T-helper 2 cell treated with Interferon-gamma antibody and Interleukin-4, amounts not matched to agents 5 μg/mL and 100 μg/mL, for 36 hours (primary cell): ENCODE measurements around the gene HK1.

Source experiments
- DNase-seq: peaks from one replicate; pipeline ENCODE4 v3.0.0; 2021; ENCODE audit warnings: low spot score
- H3K27ac Mint-ChIP-seq: one replicate; pipeline ENCODE4 v1.8.0; 2021; ENCODE audit warnings: mild to moderate bottlenecking, mixed read lengths
- H3K27me3 Mint-ChIP-seq: one replicate; pipeline ENCODE4 v1.8.0; 2021; ENCODE audit warnings: low read depth, mixed read lengths
- H3K36me3 Mint-ChIP-seq: one replicate; pipeline ENCODE4 v1.8.0; 2021; ENCODE audit warnings: low read depth, mixed read lengths
- H3K4me1 Mint-ChIP-seq: one replicate; pipeline ENCODE4 v1.8.0; 2021; ENCODE audit warnings: low read depth, mixed read lengths
- H3K4me3 Mint-ChIP-seq: one replicate; pipeline ENCODE4 v1.8.0; 2022; ENCODE audit warnings: mild to moderate bottlenecking, moderate library complexity, mixed read lengths
- H3K9me3 Mint-ChIP-seq: one replicate; pipeline ENCODE4 v1.8.0; 2021; ENCODE audit warnings: mixed read lengths

Gene HK1

DNA sequence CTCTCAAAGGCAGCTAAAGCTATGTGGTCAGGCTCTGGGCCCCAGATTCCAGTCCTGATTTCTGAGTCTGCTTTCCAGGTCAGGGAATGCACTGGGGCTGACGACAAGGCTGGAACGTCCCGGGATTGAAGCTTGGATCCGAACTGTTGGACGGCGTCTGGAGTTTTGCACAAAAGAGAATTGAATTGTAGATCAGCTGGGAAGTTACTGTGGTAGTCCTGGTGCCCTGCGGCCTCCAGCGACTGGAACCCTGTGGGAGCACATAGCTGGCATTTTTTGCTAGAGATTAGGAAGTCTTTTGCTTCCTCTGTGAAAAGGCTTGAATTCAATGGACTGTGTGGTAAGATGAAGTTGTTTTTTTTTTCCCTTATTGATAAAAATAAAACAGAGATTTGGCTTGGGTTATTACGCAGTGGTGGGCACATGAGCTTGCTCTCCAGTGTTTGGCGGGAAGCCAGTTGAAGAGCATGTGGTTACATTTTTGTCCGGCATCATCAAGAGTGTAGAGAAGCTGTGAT lies at the start of gene HK1:
HK1 (plus strand) TSS at position 51 of the 518 bp plus-strand sequence.
- H3K4me3 Mint-ChIP-seq = no peak within 1 kb of the TSS
- no peaks in the 10 kb centered on the region for H3K9me3 Mint-ChIP-seq
- H3K27ac Mint-ChIP-seq = no peak within 1 kb of the TSS
- H3K36me3 Mint-ChIP-seq = no peaks in the 10 kb centered on the region
- no peak for DNase-seq
- H3K4me1 Mint-ChIP-seq = no peaks in the 10 kb centered on the region
- peaks cover 10% of the 10 kb centered on the region for H3K27me3 Mint-ChIP-seq

DNA sequence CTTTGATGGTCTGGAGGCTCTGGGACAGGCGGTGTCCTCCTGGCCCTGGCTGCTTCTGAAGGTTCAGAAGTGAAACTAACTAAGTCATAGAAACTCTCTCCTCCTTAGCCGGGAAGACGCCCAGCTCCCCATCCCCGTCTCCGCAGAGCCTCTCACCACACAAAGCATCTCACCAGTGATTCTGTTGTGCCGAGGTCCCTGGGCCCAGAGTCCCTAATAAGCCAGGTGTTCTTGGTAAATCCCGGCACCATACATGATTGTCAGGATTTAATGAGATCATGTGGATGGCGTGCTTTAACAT lies 48.7 kb upstream of the HK1 start:
- H3K9me3 Mint-ChIP-seq = no peaks in the 10 kb centered on the region
- H3K27ac Mint-ChIP-seq = peak overlapping the region; percentile 98
- no peak for DNase-seq
- peaks cover 65% of the 10 kb centered on the region for H3K4me1 Mint-ChIP-seq
- peak overlapping the region; percentile 87 for H3K4me3 Mint-ChIP-seq
- no peaks in the 10 kb centered on the region for H3K27me3 Mint-ChIP-seq
- no peaks in the 10 kb centered on the region for H3K36me3 Mint-ChIP-seq

- Mint-ChIP-seq H3K9me3 (no peaks in the 10 kb centered on the region), H3K4me1 (peaks cover 62% of the 10 kb centered on the region), H3K36me3 (no peaks in the 10 kb centered on the region)
Measured at GRCh38 chr10:69230128-69230527, 48.2 kb upstream of the HK1 start.

DNA sequence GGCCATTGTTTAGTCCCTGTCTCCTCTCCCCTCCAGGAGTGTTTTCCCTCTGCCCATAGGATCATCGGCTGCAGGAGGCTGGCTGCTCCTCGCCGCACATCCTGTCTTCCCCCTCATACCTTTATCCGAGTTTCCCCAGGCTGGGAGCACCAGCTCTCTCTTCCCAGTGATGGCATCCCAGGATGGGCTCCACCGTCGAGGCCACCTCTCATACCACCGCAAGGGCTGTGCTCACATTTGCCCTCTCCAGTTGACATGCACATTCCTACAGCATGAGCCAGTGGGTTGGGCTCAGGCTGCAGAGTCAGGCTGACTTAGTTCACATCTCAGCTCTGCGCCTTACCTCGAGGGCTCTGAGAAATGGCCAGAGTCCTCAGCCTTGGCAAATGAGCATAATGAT lies 46.0 kb upstream of the HK1 start:
- H3K27ac Mint-ChIP-seq = no peak overlapping the region
- no peaks in the 10 kb centered on the region for H3K36me3 Mint-ChIP-seq
- peak overlapping the region; percentile 58 for H3K4me3 Mint-ChIP-seq
- no peak for DNase-seq
- no peaks in the 10 kb centered on the region for H3K27me3 Mint-ChIP-seq
- peaks cover 55% of the 10 kb centered on the region for H3K4me1 Mint-ChIP-seq
- no peaks in the 10 kb centered on the region for H3K9me3 Mint-ChIP-seq

More at GRCh38 chr10:69230128-69230527, 48.2 kb upstream of the HK1 start:
- no peak for DNase-seq
- Mint-ChIP-seq H3K27me3 (no peaks in the 10 kb centered on the region), H3K4me3 (peak overlapping the region; percentile 87), H3K27ac (peak overlapping the region; percentile 98)

- no peaks in the 10 kb centered on the region for H3K36me3 Mint-ChIP-seq
- H3K4me1 Mint-ChIP-seq = peaks cover 53% of the 10 kb centered on the region
- H3K27ac Mint-ChIP-seq = peak overlapping the region; percentile 51
- no peak for DNase-seq
- no peaks in the 10 kb centered on the region for H3K9me3 Mint-ChIP-seq
- H3K27me3 Mint-ChIP-seq = no peaks in the 10 kb centered on the region
- peak overlapping the region; percentile 58 for H3K4me3 Mint-ChIP-seq
Measured at GRCh38 chr10:69232736-69233480, 45.4 kb upstream of the HK1 start.

- H3K4me3 Mint-ChIP-seq = no peak overlapping the region
- H3K36me3 Mint-ChIP-seq = no peaks in the 10 kb centered on the region
- DNase-seq = no peak
- H3K27ac Mint-ChIP-seq = peak overlapping the region; percentile 42
- no peaks in the 10 kb centered on the region for H3K27me3 Mint-ChIP-seq
- H3K4me1 Mint-ChIP-seq = peaks cover 37% of the 10 kb centered on the region
- no peaks in the 10 kb centered on the region for H3K9me3 Mint-ChIP-seq
Measured at GRCh38 chr10:69234447-69234846, 43.8 kb upstream of the HK1 start.

DNA sequence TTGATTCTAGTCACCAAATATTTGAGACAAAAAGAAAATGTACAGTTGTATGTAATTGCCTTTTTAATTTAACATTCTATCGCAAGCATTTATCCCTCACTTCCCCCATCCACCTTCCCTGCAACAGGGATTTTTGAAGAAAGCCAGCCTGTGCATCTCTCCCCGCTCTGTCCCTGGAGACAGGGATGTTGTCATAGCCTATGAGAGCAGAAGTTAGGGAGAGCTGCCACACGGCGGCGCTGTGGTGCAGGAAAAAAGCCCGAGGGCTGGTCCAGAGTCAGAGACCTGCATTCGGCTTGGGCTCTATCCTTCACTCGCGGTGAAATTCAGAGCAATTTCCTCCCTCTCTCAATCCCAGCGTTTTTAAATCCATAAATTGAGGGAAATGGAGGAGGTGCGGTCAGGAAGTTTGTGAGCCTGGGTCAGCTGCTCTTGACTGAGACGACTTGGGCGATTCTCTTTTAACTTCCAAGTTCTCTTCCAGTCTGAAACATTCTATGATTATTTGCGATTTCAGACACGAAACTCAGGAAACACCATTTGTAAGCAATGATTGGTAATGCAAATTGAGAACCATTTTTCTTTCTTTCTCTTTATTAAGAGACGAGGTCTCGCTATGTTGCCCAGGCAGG lies 40.7 kb upstream of the HK1 start:
- Mint-ChIP-seq H3K27ac (no peak overlapping the region), H3K4me3 (no peak overlapping the region)

DNA sequence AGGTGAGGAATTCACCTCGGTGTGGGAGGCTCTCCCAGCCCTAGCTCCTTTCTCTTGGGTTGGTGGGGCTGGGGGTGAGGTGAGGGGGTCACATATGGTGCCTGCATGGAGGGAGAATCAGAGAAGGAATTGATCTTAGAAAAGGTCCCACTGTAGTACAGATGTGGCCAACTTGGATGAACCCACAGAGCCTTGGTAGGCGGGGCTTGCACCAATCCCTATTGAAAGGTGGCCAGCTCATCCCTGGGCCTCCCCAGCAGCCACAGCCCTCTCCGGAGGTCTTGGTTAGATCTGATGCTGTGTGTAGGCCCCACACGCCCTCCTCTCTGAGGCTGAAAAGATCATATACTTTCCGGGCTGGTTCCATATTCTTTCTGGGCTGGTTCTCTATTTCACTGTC lies 39.2 kb upstream of the HK1 start:
- Mint-ChIP-seq H3K9me3 (no peaks in the 10 kb centered on the region), H3K27me3 (no peaks in the 10 kb centered on the region), H3K36me3 (no peaks in the 10 kb centered on the region), H3K27ac (no peak overlapping the region), H3K4me1 (peaks cover 13% of the 10 kb centered on the region), H3K4me3 (no peak overlapping the region)
- no peak for DNase-seq

More for the DNA sequence above, 40.7 kb upstream of the HK1 start:
- H3K27me3 Mint-ChIP-seq = no peaks in the 10 kb centered on the region
- DNase-seq = peak; percentile 74
- no peaks in the 10 kb centered on the region for H3K36me3 Mint-ChIP-seq
- no peaks in the 10 kb centered on the region for H3K9me3 Mint-ChIP-seq
- peaks cover 21% of the 10 kb centered on the region for H3K4me1 Mint-ChIP-seq

GRCh38 chr10:69239816-69240434 lies 38.4 kb upstream of the HK1 start:
- DNase-seq = no peak
- H3K4me1 Mint-ChIP-seq = peaks cover 12% of the 10 kb centered on the region
- no peak overlapping the region for H3K27ac Mint-ChIP-seq
- no peak overlapping the region for H3K4me3 Mint-ChIP-seq
- no peaks in the 10 kb centered on the region for H3K36me3 Mint-ChIP-seq
- no peaks in the 10 kb centered on the region for H3K9me3 Mint-ChIP-seq
- no peaks in the 10 kb centered on the region for H3K27me3 Mint-ChIP-seq

DNA sequence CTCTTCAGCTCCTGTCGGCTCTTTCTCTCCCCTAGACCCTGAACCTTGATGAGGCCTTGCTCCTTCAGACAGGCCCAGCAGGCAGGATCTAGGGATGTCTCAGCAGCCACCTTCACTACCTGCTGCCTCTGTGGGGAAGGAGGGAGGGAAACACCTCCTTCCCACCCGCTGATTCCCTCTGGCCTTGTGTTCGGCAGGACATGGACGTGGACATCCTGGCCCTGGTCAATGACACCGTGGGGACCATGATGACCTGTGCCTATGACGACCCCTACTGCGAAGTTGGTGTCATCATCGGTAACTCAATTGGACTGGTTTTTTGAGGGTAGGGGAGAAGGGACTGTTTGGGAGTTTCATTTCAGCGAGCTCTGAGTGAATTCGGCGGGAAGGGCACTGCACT lies 37.8 kb upstream of the HK1 start:
- H3K4me1 Mint-ChIP-seq = peaks cover 12% of the 10 kb centered on the region
- H3K27ac Mint-ChIP-seq = no peak overlapping the region
- no peak for DNase-seq
- no peak overlapping the region for H3K4me3 Mint-ChIP-seq
- H3K27me3 Mint-ChIP-seq = no peaks in the 10 kb centered on the region
- no peaks in the 10 kb centered on the region for H3K9me3 Mint-ChIP-seq
- no peaks in the 10 kb centered on the region for H3K36me3 Mint-ChIP-seq

- Mint-ChIP-seq H3K9me3 (no peaks in the 10 kb centered on the region), H3K27me3 (no peaks in the 10 kb centered on the region), H3K4me3 (no peak overlapping the region), H3K27ac (no peak overlapping the region), H3K4me1 (peaks cover 12% of the 10 kb centered on the region), H3K36me3 (no peaks in the 10 kb centered on the region)
- DNase-seq = no peak
Measured at GRCh38 chr10:69241575-69241974, 36.7 kb upstream of the HK1 start.

- H3K4me1 Mint-ChIP-seq = peaks cover 8% of the 10 kb centered on the region
Measured at GRCh38 chr10:69242040-69242851, 36.0 kb upstream of the HK1 start.

DNA sequence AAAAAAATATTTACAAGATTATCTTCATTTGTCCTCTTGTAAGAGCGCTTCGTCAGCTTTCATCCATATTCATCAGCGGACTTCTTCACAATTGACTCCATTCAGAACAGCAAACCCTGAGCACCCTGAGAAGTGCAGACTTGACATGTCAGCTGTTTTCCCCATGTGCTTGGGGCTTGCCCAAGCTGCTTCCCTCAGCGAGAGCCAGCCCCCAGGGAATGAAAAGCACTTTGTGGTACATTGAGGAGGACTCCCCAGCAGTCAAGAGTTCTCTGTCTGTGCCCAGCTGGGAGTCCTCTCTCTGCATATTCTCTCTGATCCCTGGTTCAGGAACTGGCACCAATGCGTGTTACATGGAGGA lies 35.5 kb upstream of the HK1 start:
- no peak for DNase-seq
- Mint-ChIP-seq H3K27ac (no peak overlapping the region), H3K27me3 (no peaks in the 10 kb centered on the region), H3K4me3 (no peak overlapping the region), H3K9me3 (no peaks in the 10 kb centered on the region), H3K4me1 (peaks cover 5% of the 10 kb centered on the region), H3K36me3 (no peaks in the 10 kb centered on the region)

More at GRCh38 chr10:69242040-69242851, 36.0 kb upstream of the HK1 start:
- Mint-ChIP-seq H3K36me3 (no peaks in the 10 kb centered on the region), H3K27ac (no peak overlapping the region), H3K4me3 (no peak overlapping the region), H3K9me3 (no peaks in the 10 kb centered on the region), H3K27me3 (no peaks in the 10 kb centered on the region)
- DNase-seq = no peak

- H3K4me3 Mint-ChIP-seq = no peak overlapping the region
- DNase-seq = no peak
Measured at GRCh38 chr10:69243817-69244216, 34.5 kb upstream of the HK1 start.

More at GRCh38 chr10:69243817-69244216, 34.5 kb upstream of the HK1 start:
- Mint-ChIP-seq H3K9me3 (no peaks in the 10 kb centered on the region), H3K36me3 (no peaks in the 10 kb centered on the region), H3K4me1 (peaks cover 5% of the 10 kb centered on the region), H3K27me3 (no peaks in the 10 kb centered on the region), H3K27ac (no peak overlapping the region)
